Measurements from ENCODE around the gene APOBEC3H. TPM values are rescaled to one million over a fixed set of nuclear protein-coding genes. Genes with fewer than 3 reads are reported as not detected.

The APOBEC3H gene
- total RNA-seq, 1 experiment from 2014 or later, result not detected

Other genes with a start within 250 kb of the APOBEC3H start
- 52.2 and 55.9 TPM in 2 replicates for gene CBX6, start 225.0 kb upstream of the APOBEC3H start, total RNA-seq (2022)
- gene APOBEC3A, start 139.6 kb upstream of the APOBEC3H start, total RNA-seq (2022), result not detected in 2 replicates
- 55.8 and 60.9 TPM in 2 replicates for gene APOBEC3B, start 114.9 kb upstream of the APOBEC3H start, total RNA-seq (2022)
- gene APOBEC3C, start 83.0 kb upstream of the APOBEC3H start, total RNA-seq (2022), result 24.2 and 25.1 TPM in 2 replicates
- gene APOBEC3D, start 76.1 kb upstream of the APOBEC3H start, total RNA-seq (2022), result 0.19 and 0.39 TPM in 2 replicates
- 7.8 and 9.1 TPM in 2 replicates for gene APOBEC3F, start 56.4 kb upstream of the APOBEC3H start, total RNA-seq (2022)
- gene APOBEC3G, start 20.0 kb upstream of the APOBEC3H start, total RNA-seq (2022), result 0.73 and 1.0 TPM in 2 replicates
- 4.4 and 5.2 TPM in 2 replicates for gene CBX7, start 55.4 kb downstream of the APOBEC3H start, total RNA-seq (2022)
- gene PDGFB, start 147.7 kb downstream of the APOBEC3H start, total RNA-seq (2022), result 7.2 and 8.3 TPM in 2 replicates
- 1,668 and 1,699 TPM in 2 replicates for gene RPL3, start 222.4 kb downstream of the APOBEC3H start, total RNA-seq (2022)

All from Caco-2 (cell line).